Fibroblast of the aortic adventitia (primary cell): Measurements from ENCODE around the gene KCNC3. TPM values are rescaled to one million over a fixed set of nuclear protein-coding genes. Genes with fewer than 3 reads are reported as not detected.
A peak's percentile ranks its signal among the peaks of the same experiment; 100 is the strongest.

Experiments
- DNase-seq: peaks from one replicate; pipeline ENCODE4 v3.0.0-alpha.2; 2010; ENCODE audit warnings: low read depth
- H3K4me3 ChIP-seq: 2 replicates; pipeline ENCODE4 v1.5.1; 2011; ENCODE audit warnings: low read depth, mild to moderate bottlenecking, control low read depth, low read length, moderate library complexity
- total RNA-seq: library from RNA; depleted of rRNA; stranded (reverse); fragments of >200 nt; gene quantifications from 2 replicates; pipeline ENCODE4 v1.2.3, GENCODE V29; 2012; ENCODE audit warnings: low replicate concordance
- TF ChIP-seq, protein P1 (sequence below): IDR thresholded peaks from 2 replicates; pipeline ENCODE4 v1.5.1; 2011; ENCODE audit warnings: mild to moderate bottlenecking, low read length, control low read depth, inconsistent platforms; ENCODE audit not compliant: insufficient read depth

Gene KCNC3
- total RNA-seq, 1 donor, result not detected

DNA sequence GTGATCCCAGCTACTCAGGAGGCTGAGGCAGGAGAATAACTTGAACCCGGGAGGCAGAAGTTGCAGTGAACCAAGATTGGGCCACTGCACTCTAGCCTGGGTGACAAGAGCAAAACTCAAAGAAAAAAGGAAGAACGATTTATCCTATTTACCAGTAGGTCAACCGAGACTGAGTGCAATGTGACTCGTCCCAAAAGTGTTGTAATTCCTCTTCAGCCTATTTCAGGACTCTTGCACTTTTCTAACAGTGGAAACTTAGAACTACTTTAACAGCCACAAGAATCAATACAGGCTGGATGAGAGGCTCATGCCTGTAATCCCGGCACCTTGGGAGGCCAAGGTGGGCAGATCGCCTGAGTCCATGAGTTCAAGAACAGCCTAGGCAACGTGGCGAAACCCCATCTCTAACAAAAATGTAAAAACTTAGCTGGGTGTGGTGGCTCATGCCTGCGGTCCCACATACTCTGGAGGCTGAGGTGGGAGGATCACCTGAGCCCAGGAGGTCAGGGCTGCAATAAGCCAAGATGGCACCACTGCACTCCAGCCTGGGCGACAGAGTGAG lies 42.8 kb upstream of the KCNC3 start:
- no peak for DNase-seq
- TF ChIP-seq, protein P1, sequence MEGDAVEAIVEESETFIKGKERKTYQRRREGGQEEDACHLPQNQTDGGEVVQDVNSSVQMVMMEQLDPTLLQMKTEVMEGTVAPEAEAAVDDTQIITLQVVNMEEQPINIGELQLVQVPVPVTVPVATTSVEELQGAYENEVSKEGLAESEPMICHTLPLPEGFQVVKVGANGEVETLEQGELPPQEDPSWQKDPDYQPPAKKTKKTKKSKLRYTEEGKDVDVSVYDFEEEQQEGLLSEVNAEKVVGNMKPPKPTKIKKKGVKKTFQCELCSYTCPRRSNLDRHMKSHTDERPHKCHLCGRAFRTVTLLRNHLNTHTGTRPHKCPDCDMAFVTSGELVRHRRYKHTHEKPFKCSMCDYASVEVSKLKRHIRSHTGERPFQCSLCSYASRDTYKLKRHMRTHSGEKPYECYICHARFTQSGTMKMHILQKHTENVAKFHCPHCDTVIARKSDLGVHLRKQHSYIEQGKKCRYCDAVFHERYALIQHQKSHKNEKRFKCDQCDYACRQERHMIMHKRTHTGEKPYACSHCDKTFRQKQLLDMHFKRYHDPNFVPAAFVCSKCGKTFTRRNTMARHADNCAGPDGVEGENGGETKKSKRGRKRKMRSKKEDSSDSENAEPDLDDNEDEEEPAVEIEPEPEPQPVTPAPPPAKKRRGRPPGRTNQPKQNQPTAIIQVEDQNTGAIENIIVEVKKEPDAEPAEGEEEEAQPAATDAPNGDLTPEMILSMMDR, result no peak

DNA sequence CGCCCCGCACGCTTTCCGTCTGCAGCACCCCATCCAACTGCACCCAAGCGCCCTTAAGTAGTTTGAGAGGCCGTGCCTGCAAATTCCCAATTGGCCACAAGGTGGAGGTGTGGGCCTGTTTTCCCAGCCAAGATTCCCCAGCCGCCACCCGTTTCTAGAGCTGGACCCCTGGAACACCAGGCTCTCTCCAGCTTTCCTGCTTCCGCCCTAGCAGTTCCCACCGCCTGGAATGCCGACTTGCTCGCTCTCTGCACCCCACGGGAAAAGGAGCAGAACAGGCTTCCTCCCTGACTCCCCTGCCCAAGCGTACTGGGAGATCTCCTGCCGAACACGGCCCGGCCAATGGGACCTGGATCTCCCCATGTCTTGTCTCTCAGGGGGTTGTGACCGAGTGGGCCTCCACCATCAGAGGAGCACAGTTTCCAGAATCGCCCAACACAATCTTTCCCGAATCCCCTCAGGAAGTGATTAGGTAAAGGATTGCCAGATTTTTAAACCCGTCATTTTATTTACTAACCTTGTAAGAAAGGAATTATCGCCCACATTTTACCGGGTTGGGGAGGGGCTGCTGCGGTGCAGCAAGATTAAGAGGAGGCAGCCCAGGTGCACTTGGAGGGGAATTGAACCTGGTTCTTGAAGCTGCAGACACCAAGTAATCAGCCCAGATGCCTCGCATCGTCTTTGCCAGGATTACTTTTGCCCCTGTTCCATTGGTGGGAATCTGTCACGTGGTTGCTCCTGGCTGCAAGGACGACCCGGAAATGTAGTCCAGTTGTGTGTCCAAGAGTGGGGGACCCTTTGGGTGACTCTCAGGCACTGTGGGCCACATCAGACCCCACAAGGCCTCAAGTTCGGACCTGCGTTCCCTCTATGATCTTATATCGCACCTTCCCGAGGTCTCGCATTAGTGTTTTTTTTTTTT lies 39.7 kb upstream of the KCNC3 start:
- peak; percentile 93 for DNase-seq
- peak overlapping the region; percentile 88 for H3K4me3 ChIP-seq
- TF ChIP-seq, protein P1, result peak; percentile 75

More for the DNA sequence above, 42.8 kb upstream of the KCNC3 start:
- H3K4me3 ChIP-seq, result no peak overlapping the region

DNA sequence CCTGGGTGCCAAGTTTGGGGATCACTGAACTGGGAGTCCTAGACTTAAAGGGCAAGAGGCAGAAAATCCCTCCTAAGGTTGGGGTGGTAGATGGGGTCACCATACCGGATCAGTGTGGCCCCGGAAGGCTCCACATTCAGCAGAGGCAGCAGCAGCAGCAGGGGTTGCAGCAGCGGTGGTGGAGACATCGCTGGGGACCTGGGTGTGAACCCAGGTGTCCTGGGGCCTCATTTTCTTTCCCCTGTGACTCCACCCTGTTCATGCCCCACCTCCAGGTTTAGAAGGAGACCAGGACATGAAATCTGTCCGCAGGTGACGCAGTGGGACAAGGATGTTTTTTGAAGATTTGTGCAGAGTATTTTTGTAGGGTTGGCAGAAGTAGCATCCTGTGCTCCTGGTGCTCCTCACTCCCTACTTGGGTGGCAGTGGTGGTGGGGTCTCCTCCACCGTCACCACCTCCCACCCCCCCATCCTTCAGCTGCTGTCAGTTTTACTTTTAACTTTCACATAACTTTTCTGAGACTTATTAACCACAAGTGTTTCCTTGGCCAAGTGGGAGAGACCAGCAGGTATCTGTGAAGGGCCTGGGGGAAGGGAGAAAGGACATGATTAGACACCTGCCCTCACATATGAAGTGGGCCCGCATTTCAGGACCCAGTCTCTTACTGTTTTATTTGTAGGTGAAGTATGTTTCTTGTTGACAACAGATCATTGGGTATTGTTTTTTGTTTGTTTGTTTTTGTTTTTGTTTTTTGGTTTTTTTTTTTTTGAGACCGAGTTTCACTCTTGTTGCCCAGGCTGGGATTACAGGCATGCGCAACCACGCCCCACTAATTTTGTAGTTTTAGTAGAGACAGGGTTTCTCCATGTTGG lies 36.5 kb upstream of the KCNC3 start, which contains the start of gene NAPSA:
Gene NAPSA, minus strand, starts transcription at position 206 of the 873 bp plus-strand sequence. Its CDS starts 18 bp downstream, at position 188.
- H3K4me3 ChIP-seq, result no peak within 1 kb of the TSS
- TF ChIP-seq, protein P1, result no peak
- no peak for DNase-seq

DNA sequence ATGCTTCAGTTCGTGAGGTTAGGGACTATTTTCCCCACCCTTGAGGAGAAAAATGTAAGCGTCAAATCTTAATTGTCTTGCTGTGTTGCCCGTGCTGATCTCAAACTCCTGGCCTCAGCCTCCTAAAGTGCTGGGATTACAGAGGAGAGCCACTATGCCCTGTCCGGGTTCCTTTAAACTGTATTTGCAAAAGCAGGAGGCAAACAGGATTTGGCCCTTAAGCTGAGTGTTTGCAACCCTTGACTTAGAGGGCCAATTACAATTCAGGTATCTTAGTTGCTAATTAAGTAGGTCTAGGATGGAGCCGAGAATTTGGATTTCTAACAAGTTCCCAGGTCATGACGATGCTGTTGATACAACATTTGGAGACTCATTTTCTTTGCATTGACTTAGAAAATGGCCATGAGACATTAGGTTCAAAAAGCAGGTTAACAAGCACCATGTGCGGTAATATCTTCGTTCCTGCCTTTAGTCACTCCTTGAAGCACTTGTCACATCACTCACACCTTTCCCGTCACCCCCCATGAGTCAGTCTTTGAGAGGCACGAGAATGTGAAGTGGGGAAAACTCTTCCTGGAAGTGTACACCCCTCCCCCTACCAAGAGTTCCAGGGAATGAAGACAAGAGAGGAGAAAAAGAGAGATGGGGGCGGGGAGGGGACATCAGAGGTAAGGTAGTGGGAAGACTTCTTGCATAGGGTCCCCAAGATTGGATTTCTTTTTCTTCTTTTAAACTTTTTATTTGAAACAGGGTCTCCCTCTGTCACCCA lies 33.7 kb upstream of the KCNC3 start:
- no peak for DNase-seq
- TF ChIP-seq, protein P1, result no peak
- H3K4me3 ChIP-seq, result no peak overlapping the region

DNA sequence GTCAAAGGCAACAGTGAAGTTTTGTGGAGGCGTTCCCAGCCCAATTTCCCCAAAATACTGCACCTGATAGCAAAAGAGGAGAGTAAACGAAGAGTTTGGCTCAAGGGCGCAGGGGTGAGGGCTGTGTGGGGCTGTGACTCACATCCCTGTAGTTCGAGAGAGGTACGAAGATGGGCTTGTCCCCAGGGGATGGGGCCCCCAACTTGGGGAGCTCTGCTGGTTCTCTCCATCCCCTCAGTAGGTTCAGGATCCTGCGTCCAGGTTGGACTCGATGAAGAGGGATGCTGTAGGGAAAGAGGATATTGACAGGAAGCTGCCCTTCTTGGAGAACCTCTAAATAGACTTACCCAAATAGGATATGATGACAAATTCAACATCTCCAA lies 32.8 kb upstream of the KCNC3 start:
- TF ChIP-seq, protein P1, result no peak
- DNase-seq, result no peak
- H3K4me3 ChIP-seq, result no peak overlapping the region
